Mucosa of descending colon (tissue), 3 donors: ENCODE measurements around the gene HNMT. TPM values are rescaled to one million over a fixed set of nuclear protein-coding genes. Genes with fewer than 3 reads are reported as not detected.

Experiments used
- ATAC-seq: fragments of 200-7000 bp; cut with Tn5 transposase; one replicate; pipeline ENCODE4 v1.9.1; 2020; ENCODE audit warnings: mild to moderate bottlenecking, moderate library complexity
- DNase-seq, 3 donors: peaks; one replicate each; pipeline ENCODE4 v3.0.0-alpha.2; 2020
- H3K36me3 ChIP-seq: fragments of 200-600 bp; one replicate; pipeline ENCODE4 v1.8.0; 2021; ENCODE audit warnings: low read depth, mild to moderate bottlenecking
- H3K4me1 ChIP-seq: fragments of 200-600 bp; one replicate; pipeline ENCODE4 v1.8.0; 2021; ENCODE audit warnings: low read depth, mild to moderate bottlenecking
- H3K4me3 ChIP-seq: fragments of 200-600 bp; one replicate; pipeline ENCODE4 v1.8.0; 2021; ENCODE audit warnings: mild to moderate bottlenecking
- H3K9me3 ChIP-seq: fragments of 200-600 bp; one replicate; pipeline ENCODE4 v1.8.0; 2021; ENCODE audit warnings: mild to moderate bottlenecking
- CTCF ChIP-seq: fragments of 200-600 bp; IDR thresholded peaks from one replicate; pipeline ENCODE4 v1.8.0; 2022; ENCODE audit warnings: antibody characterized with exemption, mild to moderate bottlenecking
- intact Hi-C, 2 donors: fragments of 100-400 bp; cut with DNase I in 1 of 2; cut with micrococcal nuclease in 1 of 2; formaldehyde crosslinking; loops; one replicate each; pipeline versions ENCODE4 v1.11.0 to v1.11.1; 2022; cut with DNase I, micrococcal nuclease
- total RNA-seq, 3 donors: library from RNA; stranded (reverse); fragmentation: NEBNext Ultra II Directional in 2 of 3; extraction: Animal tissue kit (Norgen Biotek cat#: 25700) in 2 of 3; gene quantifications; one replicate each; pipeline versions ENCODE4 v1.2.1 to v1.2.4, GENCODE V29; 2021 to 2023
- donor health status: DM: no; HTN: no; CAD: no; lungs with moderate emphysema.
- donor health status: DM: no; HTN: no; CAD: no.
- donor health status: DM: no; HTN: yes; CAD: no.

HNMT gene
- total RNA-seq, 3 donors from 2014 or later, result 42.6 to 114 (median 62.9) TPM

- ATAC-seq (no peak), DNase-seq (no peak)
- Histone ChIP-seq H3K4me1 (peaks cover 18% of the 10 kb centered on the region), H3K4me3 (no peak overlapping the region), H3K9me3 (no peaks in the 10 kb centered on the region), H3K36me3 (no peaks in the 10 kb centered on the region)
- intact Hi-C loops, result no loop called here
- TF ChIP-seq CTCF, result no peak
Measured at GRCh38 chr2:137946227-137946626, 18.0 kb upstream of the HNMT start.

GRCh38 chr2:137947032-137947727 is 17.1 kb upstream of the HNMT start:
- Histone ChIP-seq H3K4me3 (no peak overlapping the region), H3K36me3 (no peaks in the 10 kb centered on the region), H3K9me3 (no peaks in the 10 kb centered on the region), H3K4me1 (peaks cover 18% of the 10 kb centered on the region)
- ATAC-seq (peak; percentile 81), DNase-seq (no peak)
- no peak for TF ChIP-seq CTCF
- intact Hi-C loops, result no loop called here

GRCh38 chr2:137947728-137948336 is 16.4 kb upstream of the HNMT start:
- peak; percentile 59 for ATAC-seq
- TF ChIP-seq CTCF, result no peak
- Histone ChIP-seq H3K9me3 (no peaks in the 10 kb centered on the region), H3K36me3 (no peaks in the 10 kb centered on the region), H3K4me1 (peaks cover 18% of the 10 kb centered on the region), H3K4me3 (no peak overlapping the region)
- peak in 2 of 3 donors; percentile 72 to 91 for DNase-seq
- intact Hi-C loops, result no loop called here

GRCh38 chr2:137948894-137949293 is 15.4 kb upstream of the HNMT start:
- Histone ChIP-seq H3K4me3 (no peak overlapping the region), H3K4me1 (peaks cover 18% of the 10 kb centered on the region), H3K36me3 (no peaks in the 10 kb centered on the region), H3K9me3 (no peaks in the 10 kb centered on the region)
- ATAC-seq (peak; percentile 78), DNase-seq (no peak)
- intact Hi-C loops, result no loop called here
- no peak for TF ChIP-seq CTCF

- intact Hi-C loops, result no loop called here
- no peak for TF ChIP-seq CTCF
- ATAC-seq, result no peak
- Histone ChIP-seq H3K9me3 (no peaks in the 10 kb centered on the region), H3K4me1 (peaks cover 18% of the 10 kb centered on the region), H3K36me3 (no peaks in the 10 kb centered on the region), H3K4me3 (no peak overlapping the region)
- DNase-seq, result no peak
Measured at GRCh38 chr2:137950238-137950637, 14.0 kb upstream of the HNMT start.
